Measurements from ENCODE around the gene TNFRSF4. TPM values are rescaled to one million over a fixed set of nuclear protein-coding genes. Genes with fewer than 3 reads are reported as not detected.

Gene TNFRSF4
- total and polyA plus RNA-seq, 9 of the 15 experiments (the other 6 are each of a cell fraction or from before 2014, with no cell fraction given): 0.07 to 0.44 (median 0.19) TPM; not detected in 5

GRCh38 chr1:1218524-1219200, 4.7 kb upstream of the TNFRSF4 start:
- Histone ChIP-seq H3K9me3 (replicated peaks; ENCODE audit: control insufficient read depth, insufficient read depth, low read depth, low read length) (no peaks in the 10 kb centered on the region), H2AFZ (ENCODE audit: low read depth, low read length) (no peak overlapping the region), H4K20me1 (replicated peaks; ENCODE audit: control insufficient read depth, insufficient read depth, low read length) (peaks cover 3% of the 10 kb centered on the region; the same call in 1 of the 2 replicates), H3K9me1 (ENCODE audit: control insufficient read depth, insufficient read depth, low read length) (no peaks in the 10 kb centered on the region), H3K9ac (ENCODE audit: insufficient read depth in 1 of 2, low read depth in 2 of 2, low read length in 2 of 2) (peak overlapping the region in 1 of 2 experiments; percentile 20; a peak in 1 of 4 replicates), H3K4me3 (no peak overlapping the region), H3K4me1 (replicated peaks in 1 of 2; ENCODE audit: control insufficient read depth in 2 of 2, insufficient read depth in 2 of 2, low read length in 2 of 2) (peaks cover 0 to 68% of the 10 kb centered on the region in 2 experiments; a peak in 2 of 5 replicates), H3K36me3 (ENCODE audit: control insufficient read depth, insufficient read depth, low read length) (peaks cover 79% of the 10 kb centered on the region; the same call in 2 of the 3 replicates), H3K4me2 (ENCODE audit: insufficient read depth, low read length) (no peak overlapping the region), H3K27ac (ENCODE audit: extremely low read depth, low read depth, low read length) (no peak overlapping the region), H3K79me2 (ENCODE audit: control insufficient read depth, insufficient read depth, low read length) (0 out of 3 replicates have a peak, but pooled peaks cover 4% of the 10 kb centered on the region), H3K27me3 (ENCODE audit: control insufficient read depth in 2 of 2, insufficient read depth in 2 of 2, low read length in 2 of 2) (no peaks in the 10 kb centered on the region)
- intact Hi-C loops (cut with micrococcal nuclease): no loop called here
- ATAC-seq (no peak), DNase-seq (ENCODE audit: extremely low read depth in 1 of 4, low spot score in 3 of 4) (peak in 1 of 4 experiments; percentile 36), FAIRE-seq (no peak)
- ChIA-PET POLR2A (interaction anchor here (0.6 to 2.4 kb wide), 2 partner anchors 11 to 12 kb away, joined by 3 to 12 read pairs; partner anchors contain the start of genes B3GALT6 and SDF4), CTCF (ENCODE audit: low intra/inter-chr PET ratio) (no interaction called here)
- 96% methylated on average over 31 of the region's 36 CpGs for WGBS (ENCODE audit: insufficient coverage, low coverage, missing lambda C conversion rate)
- in situ Hi-C loops (cut with MboI): no loop called here
- BruUV-seq (replicated peaks): no TSS peak
- TF ChIP-seq ZNF23 (CRISPR knock-in tag; IDR thresholded peaks at IDR 0.05) (no peak), POLR2G (IDR thresholded peaks at IDR 0.05; ENCODE audit: low read depth, low read length) (0 out of 2 replicates have a peak, but pooled peaks have one; percentile 8), RBFOX2 (IDR thresholded peaks at IDR 0.05; ENCODE audit: low read depth, low read length) (peak; percentile 39; the same call in 1 of the 2 replicates)

Measured in K562 (cell line).